T-helper 17 cell (primary cell): ENCODE data around the gene TRIM6. TPM values are rescaled to one million over a fixed set of nuclear protein-coding genes. Genes with fewer than 3 reads are reported as not detected.
"Not testable (repeated sequence)": the region's sequence is repeated elsewhere in the genome, so short reads cannot be mapped to it uniquely, and the experiment has no call there.

Experiments used
- ATAC-seq: fragments of 150-1000 bp; cut with Tn5 transposase; 2 replicates; pipeline ENCODE4 v1.10.0; 2021; ENCODE audit warnings: mild to moderate bottlenecking, moderate library complexity
- DNase-seq, 3 donors: peaks; one replicate each; pipeline versions ENCODE4 v3.0.0 to v3.0.0-alpha.2; 2020 to 2021
- H3K9me3 ChIP-seq: one replicate; pipeline ENCODE4 v1.7.0; 2013; ENCODE audit warnings: low read length, mild to moderate bottlenecking; ENCODE audit not compliant: control insufficient read depth, poor library complexity, severe bottlenecking
- H3K27ac Mint-ChIP-seq: one replicate; pipeline ENCODE4 v1.8.0; 2022; ENCODE audit warnings: mild to moderate bottlenecking, moderate library complexity, mixed read lengths
- H3K27me3 Mint-ChIP-seq: one replicate; pipeline ENCODE4 v1.8.0; 2022; ENCODE audit warnings: mixed read lengths
- H3K36me3 Mint-ChIP-seq: one replicate; pipeline ENCODE4 v1.8.0; 2022; ENCODE audit warnings: low read depth, mixed read lengths
- H3K4me1 Mint-ChIP-seq: one replicate; pipeline ENCODE4 v1.8.0; 2022; ENCODE audit warnings: mild to moderate bottlenecking, mixed read lengths
- H3K4me3 Mint-ChIP-seq: one replicate; pipeline ENCODE4 v1.8.0; 2022; ENCODE audit warnings: mild to moderate bottlenecking, moderate library complexity, mixed read lengths
- total RNA-seq, 4 donors: library from RNA in 2 of 4; stranded (reverse) in 2 of 4; gene quantifications; one replicate each; pipeline ENCODE4 v1.2.3 and lab custom pipeline; 2022 to 2026

The TRIM6 gene
- total RNA-seq, 2 donors from 2014 or later = not detected

GRCh38 chr11:5584458-5584857 lies 12.0 kb upstream of the TRIM6 start:
- H3K36me3 Mint-ChIP-seq, H3K27me3 Mint-ChIP-seq, H3K4me3 Mint-ChIP-seq, DNase-seq, H3K27ac Mint-ChIP-seq, H3K9me3 ChIP-seq, ATAC-seq, H3K4me1 Mint-ChIP-seq: not testable (repeated sequence)

- not testable (repeated sequence) for H3K36me3 Mint-ChIP-seq, DNase-seq, H3K27me3 Mint-ChIP-seq, H3K4me1 Mint-ChIP-seq, ATAC-seq, H3K4me3 Mint-ChIP-seq, H3K9me3 ChIP-seq, H3K27ac Mint-ChIP-seq
Observed at GRCh38 chr11:5589906-5590305, 6.5 kb upstream of the TRIM6 start.

GRCh38 chr11:5591613-5592012 lies 4.8 kb upstream of the TRIM6 start:
- no peak overlapping the region for H3K4me3 Mint-ChIP-seq
- peaks cover 4% of the 10 kb centered on the region for H3K27me3 Mint-ChIP-seq
- H3K9me3 ChIP-seq = no peaks in the 10 kb centered on the region
- H3K36me3 Mint-ChIP-seq = peaks cover 2% of the 10 kb centered on the region
- no peak overlapping the region for H3K27ac Mint-ChIP-seq
- ATAC-seq (no peak), DNase-seq (no peak)
- H3K4me1 Mint-ChIP-seq = peaks cover 4% of the 10 kb centered on the region

GRCh38 chr11:5592615-5593014 lies 3.8 kb upstream of the TRIM6 start:
- Mint-ChIP-seq H3K27me3 (peaks cover 14% of the 10 kb centered on the region), H3K4me1 (peaks cover 6% of the 10 kb centered on the region), H3K36me3 (peaks cover 2% of the 10 kb centered on the region), H3K27ac (no peak overlapping the region), H3K4me3 (no peak overlapping the region)
- no peak for DNase-seq
- ATAC-seq = no peak
- H3K9me3 ChIP-seq = no peaks in the 10 kb centered on the region

- H3K36me3 Mint-ChIP-seq = peaks cover 2% of the 10 kb centered on the region
Observed at GRCh38 chr11:5593146-5593545, 3.3 kb upstream of the TRIM6 start.

GRCh38 chr11:5597953-5598352 lies 1.5 kb downstream of the TRIM6 start:
- Mint-ChIP-seq H3K4me3 (no peak overlapping the region), H3K27me3 (peaks cover 21% of the 10 kb centered on the region), H3K36me3 (no peaks in the 10 kb centered on the region), H3K27ac (no peak overlapping the region), H3K4me1 (peaks cover 6% of the 10 kb centered on the region)
- no peak for ATAC-seq
- no peaks in the 10 kb centered on the region for H3K9me3 ChIP-seq
- no peak for DNase-seq

More at GRCh38 chr11:5593146-5593545, 3.3 kb upstream of the TRIM6 start:
- no peak for DNase-seq
- H3K27ac Mint-ChIP-seq = no peak overlapping the region
- no peak overlapping the region for H3K4me3 Mint-ChIP-seq
- H3K9me3 ChIP-seq = no peaks in the 10 kb centered on the region
- no peak for ATAC-seq
- peaks cover 6% of the 10 kb centered on the region for H3K4me1 Mint-ChIP-seq
- H3K27me3 Mint-ChIP-seq = peaks cover 19% of the 10 kb centered on the region

GRCh38 chr11:5600374-5600851 lies 4.0 kb downstream of the TRIM6 start:
- H3K9me3 ChIP-seq = no peaks in the 10 kb centered on the region
- Mint-ChIP-seq H3K4me1 (peaks cover 6% of the 10 kb centered on the region), H3K27ac (no peak overlapping the region), H3K27me3 (peaks cover 21% of the 10 kb centered on the region), H3K36me3 (no peaks in the 10 kb centered on the region), H3K4me3 (no peak overlapping the region)
- DNase-seq (peak; percentile 20 to 35 (median 20)), ATAC-seq (peak; percentile 96)

GRCh38 chr11:5602791-5603190 lies 6.4 kb downstream of the TRIM6 start:
- H3K27ac Mint-ChIP-seq, H3K4me1 Mint-ChIP-seq, H3K27me3 Mint-ChIP-seq, DNase-seq, H3K9me3 ChIP-seq, H3K4me3 Mint-ChIP-seq, ATAC-seq, H3K36me3 Mint-ChIP-seq: not testable (repeated sequence)

GRCh38 chr11:5603326-5603725 lies 6.9 kb downstream of the TRIM6 start:
- H3K27me3 Mint-ChIP-seq = no peaks in the 10 kb centered on the region
- ATAC-seq (no peak), DNase-seq (no peak)
- H3K4me3 Mint-ChIP-seq = no peak overlapping the region
- H3K27ac Mint-ChIP-seq = no peak overlapping the region
- H3K9me3 ChIP-seq = no peaks in the 10 kb centered on the region
- peaks cover 3% of the 10 kb centered on the region for H3K4me1 Mint-ChIP-seq
- H3K36me3 Mint-ChIP-seq = no peaks in the 10 kb centered on the region

- ATAC-seq (no peak), DNase-seq (no peak)
- no peaks in the 10 kb centered on the region for H3K9me3 ChIP-seq
- Mint-ChIP-seq H3K4me3 (no peak overlapping the region), H3K27me3 (no peaks in the 10 kb centered on the region), H3K27ac (no peak overlapping the region), H3K36me3 (no peaks in the 10 kb centered on the region), H3K4me1 (peaks cover 3% of the 10 kb centered on the region)
Observed at GRCh38 chr11:5604896-5605295, 8.5 kb downstream of the TRIM6 start.

GRCh38 chr11:5605849-5606248 lies 9.4 kb downstream of the TRIM6 start:
- no peaks in the 10 kb centered on the region for H3K36me3 Mint-ChIP-seq
- DNase-seq = no peak
- no peak overlapping the region for H3K4me3 Mint-ChIP-seq
- H3K4me1 Mint-ChIP-seq = peaks cover 10% of the 10 kb centered on the region
- no peaks in the 10 kb centered on the region for H3K27me3 Mint-ChIP-seq
- no peak for ATAC-seq
- no peaks in the 10 kb centered on the region for H3K9me3 ChIP-seq
- peak overlapping the region; percentile 51 for H3K27ac Mint-ChIP-seq

- H3K9me3 ChIP-seq = no peaks in the 10 kb centered on the region
- H3K4me1 Mint-ChIP-seq = peaks cover 16% of the 10 kb centered on the region
- no peak for DNase-seq
- no peaks in the 10 kb centered on the region for H3K36me3 Mint-ChIP-seq
- H3K4me3 Mint-ChIP-seq = no peak overlapping the region
- no peak for ATAC-seq
- no peaks in the 10 kb centered on the region for H3K27me3 Mint-ChIP-seq
- H3K27ac Mint-ChIP-seq = no peak overlapping the region
Observed at GRCh38 chr11:5608808-5609207, 12.4 kb downstream of the TRIM6 start.

GRCh38 chr11:5610446-5610845 lies 14.0 kb downstream of the TRIM6 start:
- no peaks in the 10 kb centered on the region for H3K9me3 ChIP-seq
- Mint-ChIP-seq H3K27ac (no peak overlapping the region), H3K27me3 (no peaks in the 10 kb centered on the region), H3K36me3 (no peaks in the 10 kb centered on the region), H3K4me1 (peaks cover 16% of the 10 kb centered on the region), H3K4me3 (no peak overlapping the region)
- ATAC-seq (no peak), DNase-seq (no peak)

- ATAC-seq (no peak), DNase-seq (no peak)
- Mint-ChIP-seq H3K4me3 (no peak overlapping the region), H3K27ac (no peak overlapping the region), H3K27me3 (no peaks in the 10 kb centered on the region), H3K4me1 (peaks cover 13% of the 10 kb centered on the region), H3K36me3 (no peaks in the 10 kb centered on the region)
- no peaks in the 10 kb centered on the region for H3K9me3 ChIP-seq
Observed at GRCh38 chr11:5611627-5612026, 15.2 kb downstream of the TRIM6 start.
